ENCODE measurements around the gene FARP2. TPM values are rescaled to one million over a fixed set of nuclear protein-coding genes. Genes with fewer than 3 reads are reported as not detected.
A peak's percentile ranks its signal among the peaks of the same experiment; 100 is the strongest.

FARP2 gene
- total and polyA plus RNA-seq, 2 of the 13 experiments (the other 11 are each of a cell fraction or from before 2014, with no cell fraction given): 28.0 to 45.4 TPM

- peak; percentile 91 for TF ChIP-seq ZBTB10 (CRISPR knock-in tag; IDR thresholded peaks at IDR 0.05; ENCODE audit: borderline replicate concordance)
- peak; percentile 97 for TF ChIP-seq WIZ (CRISPR knock-in tag; IDR thresholded peaks at IDR 0.05)
- peak; percentile 96 for TF ChIP-seq ZNF619 (CRISPR knock-in tag; IDR thresholded peaks at IDR 0.05)
- peak; percentile 86 for TF ChIP-seq RXRB (CRISPR knock-in tag; IDR thresholded peaks at IDR 0.05; ENCODE audit: borderline replicate concordance)
- TF ChIP-seq ELF4 (CRISPR knock-in tag; IDR thresholded peaks at IDR 0.05; ENCODE audit: borderline replicate concordance): no peak
- peak; percentile 98 for TF ChIP-seq ZNF333 (CRISPR knock-in tag; IDR thresholded peaks at IDR 0.05; ENCODE audit: borderline replicate concordance)
- TF ChIP-seq ZMYM2 (CRISPR knock-in tag; IDR thresholded peaks at IDR 0.05): peak; percentile 60
- TF ChIP-seq KLF16 (CRISPR knock-in tag; IDR thresholded peaks at IDR 0.05): peak; percentile 57 to 99; a peak in 3 of 4 replicates
- peak; percentile 89; the same call in 1 of the 2 replicates for TF ChIP-seq ZNF660 (CRISPR knock-in tag; IDR thresholded peaks at IDR 0.05; ENCODE audit: borderline replicate concordance, low read depth)
- TF ChIP-seq REST (IDR thresholded peaks at IDR 0.05; ENCODE audit: borderline replicate concordance in 1 of 2, low read depth in 1 of 2, low read length in 2 of 2): peak in 1 of 2 experiments; percentile 40; a peak in 1 of 4 replicates
- TF ChIP-seq PATZ1 (CRISPR knock-in tag; IDR thresholded peaks at IDR 0.05): peak; percentile 91
- TF ChIP-seq SNAI1 (CRISPR knock-in tag; IDR thresholded peaks at IDR 0.05; ENCODE audit: borderline replicate concordance): no peak; the same call in 1 of the 2 replicates
- peak; percentile 96 for TF ChIP-seq ZBTB7B (CRISPR knock-in tag; IDR thresholded peaks at IDR 0.05)
- TF ChIP-seq MLLT10 (CRISPR knock-in tag; IDR thresholded peaks at IDR 0.05): no peak
- TF ChIP-seq ZNF563 (CRISPR knock-in tag; IDR thresholded peaks at IDR 0.05): peak; percentile 100
- no peak; the same call in 1 of the 2 replicates for TF ChIP-seq RAD21 (CRISPR knock-in tag; IDR thresholded peaks at IDR 0.05)
- peak; percentile 34 for TF ChIP-seq U2AF1 (optimal IDR thresholded peaks at IDR 0.05; ENCODE audit: low read depth, low read length)
- TF ChIP-seq ZNF12 (CRISPR knock-in tag; IDR thresholded peaks at IDR 0.05): peak; percentile 91
- peak; percentile 92; the same call in 1 of the 2 replicates for TF ChIP-seq ZNF605 (CRISPR knock-in tag; IDR thresholded peaks at IDR 0.05)
- TF ChIP-seq HNRNPL (IDR thresholded peaks at IDR 0.05; ENCODE audit: low read depth, low read length): no peak
- peak; percentile 97 for TF ChIP-seq YEATS4 (CRISPR knock-in tag; IDR thresholded peaks at IDR 0.05; ENCODE audit: borderline replicate concordance)
Measured at GRCh38 chr2:241508240-241509154, 152.4 kb downstream of the FARP2 start, which contains the start of gene STK25 (continued).

Data from HepG2 (cell line).